Measurements from ENCODE around the gene HK1. TPM values are rescaled to one million over a fixed set of nuclear protein-coding genes. Genes with fewer than 3 reads are reported as not detected.

HK1 gene
- total RNA-seq, result 61.8 to 68.7 TPM (median 65.6 TPM) in 3 replicates

- H3K4me3 Mint-ChIP-seq, result no peak within 1 kb of the TSS
- peaks cover 9% of the 10 kb centered on the region for H3K4me1 Mint-ChIP-seq
- TF ChIP-seq CTCF (IDR thresholded peaks at IDR 0.05; ENCODE audit: unreplicated experiment), result no peak
- no peak for DNase-seq (ENCODE audit: low spot score in 2 of 2, unreplicated experiment in 2 of 2)
- peak within 1 kb of the TSS; percentile 24 for H3K27ac Mint-ChIP-seq
- H3K27me3 Mint-ChIP-seq (ENCODE audit: low read depth), result no peaks in the 10 kb centered on the region
- no peaks in the 10 kb centered on the region for H3K36me3 Mint-ChIP-seq
- no peaks in the 10 kb centered on the region for H3K9me3 Mint-ChIP-seq
Observed at GRCh38 chr10:69278446-69278963, at the start of gene HK1. Gene HK1 (plus strand): TSS chr10:69278496.

- Mint-ChIP-seq H3K4me1 (peaks cover 13% of the 10 kb centered on the region), H3K9me3 (no peaks in the 10 kb centered on the region), H3K36me3 (no peaks in the 10 kb centered on the region), H3K4me3 (no peak overlapping the region), H3K27ac (no peak overlapping the region), H3K27me3 (ENCODE audit: low read depth) (peaks cover 3% of the 10 kb centered on the region)
- DNase-seq (ENCODE audit: low spot score in 2 of 2, unreplicated experiment in 2 of 2), result no peak
- TF ChIP-seq CTCF (IDR thresholded peaks at IDR 0.05; ENCODE audit: unreplicated experiment), result no peak
Observed at GRCh38 chr10:69229616-69229916, 48.7 kb upstream of the HK1 start.

- no peaks in the 10 kb centered on the region for H3K36me3 Mint-ChIP-seq
- DNase-seq (ENCODE audit: low spot score in 2 of 2, unreplicated experiment in 2 of 2), result no peak
- TF ChIP-seq CTCF (IDR thresholded peaks at IDR 0.05; ENCODE audit: unreplicated experiment), result no peak
- H3K9me3 Mint-ChIP-seq, result no peaks in the 10 kb centered on the region
- no peak overlapping the region for H3K27ac Mint-ChIP-seq
- peaks cover 13% of the 10 kb centered on the region for H3K4me1 Mint-ChIP-seq
- no peak overlapping the region for H3K4me3 Mint-ChIP-seq
- peaks cover 3% of the 10 kb centered on the region for H3K27me3 Mint-ChIP-seq (ENCODE audit: low read depth)
Observed at GRCh38 chr10:69230128-69230527, 48.2 kb upstream of the HK1 start.

- Mint-ChIP-seq H3K36me3 (no peaks in the 10 kb centered on the region), H3K27ac (no peak overlapping the region), H3K4me3 (no peak overlapping the region), H3K27me3 (ENCODE audit: low read depth) (peaks cover 3% of the 10 kb centered on the region), H3K4me1 (peaks cover 13% of the 10 kb centered on the region), H3K9me3 (no peaks in the 10 kb centered on the region)
- no peak for TF ChIP-seq CTCF (IDR thresholded peaks at IDR 0.05; ENCODE audit: unreplicated experiment)
- DNase-seq (ENCODE audit: low spot score in 2 of 2, unreplicated experiment in 2 of 2), result no peak
Observed at GRCh38 chr10:69232252-69232651, 46.0 kb upstream of the HK1 start.

- DNase-seq (ENCODE audit: low spot score in 2 of 2, unreplicated experiment in 2 of 2), result no peak
- no peaks in the 10 kb centered on the region for H3K36me3 Mint-ChIP-seq
- peaks cover 13% of the 10 kb centered on the region for H3K4me1 Mint-ChIP-seq
- H3K4me3 Mint-ChIP-seq, result no peak overlapping the region
- no peaks in the 10 kb centered on the region for H3K9me3 Mint-ChIP-seq
- no peak for TF ChIP-seq CTCF (IDR thresholded peaks at IDR 0.05; ENCODE audit: unreplicated experiment)
- peak overlapping the region; percentile 10 for H3K27ac Mint-ChIP-seq
- H3K27me3 Mint-ChIP-seq (ENCODE audit: low read depth), result peaks cover 1% of the 10 kb centered on the region
Observed at GRCh38 chr10:69232736-69233480, 45.4 kb upstream of the HK1 start.
